H4 (cell line): Measurements from ENCODE around the gene YTHDF1. TPM values are rescaled to one million over a fixed set of nuclear protein-coding genes. Genes with fewer than 3 reads are reported as not detected.
"Not testable (repeated sequence)": the region's sequence is repeated elsewhere in the genome, so short reads cannot be mapped to it uniquely, and the experiment has no call there.

Source experiments
- DNase-seq: peaks from one replicate; pipeline ENCODE4 v3.0.0-alpha.2; 2015; ENCODE audit warnings: low spot score
- total RNA-seq: library from RNA; depleted of rRNA; stranded (reverse); fragments of >200 nt; shearing (Covaris generic); gene quantifications from 2 replicates; pipeline ENCODE4 v1.2.3, GENCODE V29; 2014

YTHDF1 gene
- total RNA-seq, 1 experiment from 2014 or later: 16.2 TPM

DNA sequence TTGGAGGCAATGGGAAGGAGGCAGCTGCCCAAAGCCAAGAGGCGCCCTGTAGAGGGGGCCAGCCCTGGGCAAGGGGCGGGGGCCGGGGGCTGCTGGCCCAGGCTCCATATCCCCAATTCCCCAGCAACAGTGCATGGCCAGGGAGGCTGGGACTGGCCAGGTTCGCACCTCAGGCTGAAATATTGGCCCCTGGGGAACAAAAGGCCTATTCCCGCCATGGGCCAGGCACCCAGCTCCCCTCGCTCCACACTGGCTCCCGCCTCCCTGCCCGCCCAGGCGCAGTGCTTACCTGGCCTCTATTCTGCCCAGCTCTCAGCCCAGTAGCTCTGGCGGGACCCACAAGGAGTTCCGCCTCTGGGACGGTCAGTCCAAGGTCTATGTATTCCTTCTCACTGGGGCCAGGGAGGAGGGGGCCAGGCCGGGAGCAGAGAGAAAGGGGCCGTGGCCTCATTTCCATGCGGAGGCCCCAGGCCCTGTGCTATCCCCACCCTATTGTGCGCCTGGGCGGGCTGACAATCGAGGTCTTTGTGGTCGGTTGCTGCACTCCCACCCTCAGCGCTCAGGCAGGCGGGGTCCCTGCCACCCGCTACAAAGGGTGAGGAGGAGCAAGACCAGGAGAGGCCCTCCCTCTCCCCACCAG, 42.3 kb downstream of the YTHDF1 start:
- no peak for DNase-seq

DNA sequence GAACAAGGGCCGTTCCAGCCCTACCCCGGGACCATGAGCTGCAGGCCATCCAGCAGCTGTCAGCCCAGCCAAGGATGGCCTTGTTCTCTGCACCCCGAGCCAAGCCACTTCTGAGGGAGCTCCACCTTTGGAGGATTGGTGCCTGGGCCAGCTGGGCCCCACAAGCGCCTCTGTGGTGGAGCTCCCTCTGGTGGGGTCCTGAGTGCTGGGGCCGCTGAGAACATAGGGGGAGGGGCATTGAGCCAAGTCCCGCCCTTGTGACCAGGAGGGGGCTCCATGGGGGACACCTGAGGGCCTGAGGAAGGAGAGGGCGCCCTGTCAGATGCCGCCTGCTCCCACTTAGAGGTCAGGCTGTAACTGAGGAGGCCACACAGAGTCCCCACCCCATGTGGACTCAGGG, 43.2 kb downstream of the YTHDF1 start:
- no peak for DNase-seq

DNA sequence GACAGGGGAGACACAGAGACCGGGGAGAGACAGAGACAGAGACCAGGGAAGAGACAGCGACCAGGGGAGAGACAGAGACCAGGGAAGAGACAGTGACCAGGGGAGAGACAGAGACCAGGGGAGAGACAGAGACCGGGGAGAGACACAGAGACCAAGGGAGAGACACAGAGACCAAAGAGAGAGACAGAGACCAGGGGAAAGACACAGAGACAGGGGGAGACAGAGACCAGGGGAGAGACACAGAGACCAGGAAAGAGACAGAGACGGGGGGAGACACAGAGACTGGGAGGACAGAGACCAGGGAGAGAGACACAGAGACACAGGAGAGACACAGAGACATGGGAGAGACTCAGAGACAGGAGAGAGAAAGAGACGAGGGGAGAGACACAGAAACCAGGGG, 43.9 kb downstream of the YTHDF1 start:
- DNase-seq: no peak

DNA sequence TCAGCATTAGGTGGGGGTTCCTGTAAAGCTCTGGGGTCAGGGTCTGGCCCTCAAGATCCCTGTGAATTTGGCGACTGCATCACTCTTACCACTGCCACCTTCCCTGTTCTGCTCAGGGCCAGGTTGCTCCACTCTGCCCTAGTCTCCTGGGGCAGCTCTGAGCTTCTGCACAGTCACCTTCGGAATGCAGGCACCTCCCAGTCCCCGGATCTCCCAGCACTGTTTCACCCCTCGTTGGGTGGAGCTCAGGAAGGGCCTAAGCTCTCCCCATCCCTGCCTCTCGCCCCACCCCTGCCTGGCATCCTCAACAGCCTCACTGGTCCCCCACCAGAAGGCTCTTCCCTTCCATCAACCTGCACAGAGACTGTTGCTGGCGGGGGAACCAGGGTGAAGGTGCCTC, 46.2 kb downstream of the YTHDF1 start:
- DNase-seq: no peak

DNA sequence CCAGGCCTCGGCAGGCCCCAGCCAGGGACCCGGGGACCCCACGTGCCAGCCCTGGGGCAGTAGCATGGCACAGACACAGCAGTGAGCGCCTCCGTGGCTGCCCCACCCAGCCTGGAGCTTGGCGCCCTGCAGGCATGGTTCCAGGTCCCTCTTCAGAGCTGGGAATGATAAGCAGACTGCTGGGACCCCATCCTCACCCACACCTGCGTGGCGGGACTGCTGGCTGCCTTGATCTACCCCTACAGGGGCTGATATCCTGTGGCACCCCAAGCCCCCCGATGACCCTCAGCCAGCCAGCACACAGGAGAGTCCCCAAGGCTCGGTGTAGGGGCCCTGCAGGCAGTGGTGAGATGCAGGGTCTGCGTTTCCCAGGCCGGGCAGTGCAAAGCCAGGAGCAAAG, 47.1 kb downstream of the YTHDF1 start:
- DNase-seq: no peak

DNA sequence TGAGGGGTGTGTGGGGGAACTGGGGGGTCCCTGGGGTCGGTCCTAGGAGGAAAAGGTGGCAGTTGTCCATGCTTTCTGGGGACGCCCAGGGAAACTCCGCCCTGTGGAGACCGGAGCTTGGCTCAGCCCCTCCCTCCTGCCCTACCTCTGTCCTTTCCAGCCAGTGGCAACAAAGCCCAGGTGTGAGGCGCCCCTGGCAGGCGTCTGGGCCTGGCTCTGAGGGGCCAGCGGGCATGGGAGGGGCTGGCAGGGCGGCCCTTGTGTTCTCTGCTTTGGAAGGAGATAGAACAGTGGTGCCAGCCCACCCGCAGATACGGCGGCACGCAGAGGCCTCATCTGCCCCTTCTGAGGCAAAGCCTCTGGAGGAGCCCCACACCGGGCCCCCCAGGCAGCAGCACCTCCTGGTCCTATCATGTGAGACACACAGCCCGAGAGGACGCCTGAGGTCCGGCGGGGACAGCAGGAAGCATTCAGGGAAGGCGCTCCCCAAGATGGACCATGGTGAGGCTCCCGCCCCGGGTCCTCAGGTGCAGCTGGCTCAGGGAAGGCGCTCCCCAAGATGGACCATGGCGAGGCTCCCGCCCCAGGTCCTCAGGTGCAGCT, 47.9 kb downstream of the YTHDF1 start:
- no peak for DNase-seq

DNA sequence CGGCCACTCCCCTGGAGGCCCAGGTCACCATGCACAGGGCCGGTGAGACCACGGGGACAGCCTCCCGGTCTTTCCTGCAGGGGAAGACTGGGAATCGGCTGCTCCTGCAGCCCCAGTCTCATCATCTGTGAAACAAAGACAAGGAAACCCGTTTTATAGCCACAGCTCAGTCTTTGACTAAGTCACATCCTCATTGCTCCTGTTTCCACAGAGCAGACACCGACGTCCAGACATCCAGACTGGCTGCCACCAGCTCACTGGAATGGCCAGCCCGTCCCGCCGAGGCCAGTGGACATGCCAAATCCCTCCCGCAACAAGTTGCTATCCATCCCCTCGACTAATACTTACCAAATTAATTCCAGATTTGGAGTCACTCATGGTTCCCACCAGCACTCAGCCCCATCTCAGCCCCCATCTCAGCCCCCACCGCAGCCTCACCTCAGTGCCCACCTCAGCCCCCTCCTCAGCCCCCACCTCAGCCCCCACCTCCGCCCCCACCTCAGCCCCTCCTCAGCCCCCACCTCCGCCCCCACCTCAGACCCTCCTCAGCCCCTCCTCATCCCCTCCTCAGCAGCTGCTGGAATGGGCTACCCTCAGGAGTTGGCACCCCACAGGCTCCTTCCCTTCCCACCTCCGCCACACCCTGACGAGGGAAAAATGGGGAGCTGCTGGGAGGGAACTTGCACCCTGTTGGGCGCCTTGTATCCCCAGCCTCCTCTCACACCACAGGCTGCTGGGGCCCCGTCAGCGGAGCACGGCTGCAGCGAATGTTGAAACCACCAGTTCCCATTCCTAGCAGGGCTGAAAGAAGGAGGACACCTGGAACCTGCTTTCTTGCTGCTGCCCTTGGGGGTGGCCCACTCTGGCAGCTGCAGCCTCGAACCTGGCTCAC, 48.7 kb downstream of the YTHDF1 start:
- no peak for DNase-seq

DNA sequence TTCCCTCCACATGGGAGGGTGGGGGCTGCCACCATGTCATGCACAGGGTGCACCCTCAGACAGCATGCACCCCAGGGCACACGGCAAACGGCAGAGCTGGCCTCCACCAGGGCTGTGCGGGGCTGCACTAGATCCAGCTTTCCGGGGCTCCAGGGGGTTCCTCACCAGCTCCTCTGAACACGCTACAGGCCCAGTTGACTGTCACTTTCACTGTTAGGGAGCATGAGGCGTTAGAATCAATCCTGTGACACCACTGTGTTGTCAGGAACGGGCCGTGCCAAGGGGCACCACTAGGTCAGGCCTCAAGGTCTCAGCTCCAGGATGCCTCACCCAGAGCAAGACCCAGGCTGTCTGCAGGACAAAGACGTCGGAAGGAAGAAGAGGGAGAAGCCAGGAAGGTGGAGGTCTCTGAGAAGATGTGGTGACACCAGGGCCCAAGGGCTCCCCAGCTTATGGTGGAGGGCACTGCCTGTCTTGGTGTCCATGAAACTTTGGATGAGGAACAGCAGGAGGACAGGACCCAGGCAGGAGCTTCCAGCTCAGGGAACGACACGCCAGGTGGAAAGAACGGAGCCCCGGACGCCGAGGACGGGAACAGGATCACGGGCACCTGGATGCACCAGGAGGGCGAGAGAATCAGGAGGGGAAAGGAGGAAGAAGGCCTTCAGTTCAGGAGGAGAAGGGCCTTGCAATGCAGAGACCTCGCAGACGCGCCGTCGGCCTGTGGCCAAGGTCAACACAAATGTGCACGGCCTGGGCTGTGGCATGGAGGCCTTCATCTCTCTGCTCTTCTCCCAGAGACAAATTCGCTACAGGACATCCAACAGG, 49.5 kb downstream of the YTHDF1 start:
- no peak for DNase-seq

DNA sequence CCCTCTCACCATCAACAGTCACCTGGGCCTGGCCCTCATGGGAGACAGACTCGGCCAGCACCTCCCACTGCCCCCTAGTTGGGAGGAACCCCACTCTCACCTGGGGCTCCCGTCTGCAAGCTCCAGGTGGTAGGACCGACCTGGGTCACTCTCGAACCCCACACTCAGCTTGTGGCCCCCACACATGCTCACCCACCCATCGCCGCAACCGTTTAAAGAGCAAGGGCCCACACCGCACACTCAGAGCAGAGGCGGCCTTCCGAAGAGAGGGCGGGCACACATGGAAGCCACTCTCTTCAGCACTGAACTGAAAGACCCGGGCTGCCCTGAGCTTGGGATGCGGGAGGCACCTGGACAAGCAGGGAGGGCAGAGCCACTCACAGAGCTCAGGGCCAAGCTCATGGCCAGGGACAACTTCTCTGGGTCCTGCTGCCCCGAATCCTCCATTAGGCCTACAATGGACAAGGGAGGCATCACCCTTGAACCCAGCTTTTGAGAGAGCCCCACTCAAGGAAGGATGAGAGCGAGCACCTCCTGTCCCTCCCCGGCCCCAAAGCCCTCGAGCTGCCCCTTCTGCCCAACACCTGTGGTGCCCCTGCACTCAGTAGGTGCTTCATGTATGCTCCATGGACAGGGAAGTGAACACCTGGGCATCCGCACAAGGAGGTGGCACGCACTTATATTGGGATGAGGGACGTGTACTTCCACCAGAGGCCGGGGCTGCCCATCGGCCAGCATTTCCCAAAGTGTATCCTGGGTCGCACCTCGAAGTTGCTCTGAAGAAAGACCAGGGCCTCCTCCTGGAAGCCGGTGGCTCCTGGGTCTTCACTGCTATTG, 50.4 kb downstream of the YTHDF1 start:
- DNase-seq: no peak

DNA sequence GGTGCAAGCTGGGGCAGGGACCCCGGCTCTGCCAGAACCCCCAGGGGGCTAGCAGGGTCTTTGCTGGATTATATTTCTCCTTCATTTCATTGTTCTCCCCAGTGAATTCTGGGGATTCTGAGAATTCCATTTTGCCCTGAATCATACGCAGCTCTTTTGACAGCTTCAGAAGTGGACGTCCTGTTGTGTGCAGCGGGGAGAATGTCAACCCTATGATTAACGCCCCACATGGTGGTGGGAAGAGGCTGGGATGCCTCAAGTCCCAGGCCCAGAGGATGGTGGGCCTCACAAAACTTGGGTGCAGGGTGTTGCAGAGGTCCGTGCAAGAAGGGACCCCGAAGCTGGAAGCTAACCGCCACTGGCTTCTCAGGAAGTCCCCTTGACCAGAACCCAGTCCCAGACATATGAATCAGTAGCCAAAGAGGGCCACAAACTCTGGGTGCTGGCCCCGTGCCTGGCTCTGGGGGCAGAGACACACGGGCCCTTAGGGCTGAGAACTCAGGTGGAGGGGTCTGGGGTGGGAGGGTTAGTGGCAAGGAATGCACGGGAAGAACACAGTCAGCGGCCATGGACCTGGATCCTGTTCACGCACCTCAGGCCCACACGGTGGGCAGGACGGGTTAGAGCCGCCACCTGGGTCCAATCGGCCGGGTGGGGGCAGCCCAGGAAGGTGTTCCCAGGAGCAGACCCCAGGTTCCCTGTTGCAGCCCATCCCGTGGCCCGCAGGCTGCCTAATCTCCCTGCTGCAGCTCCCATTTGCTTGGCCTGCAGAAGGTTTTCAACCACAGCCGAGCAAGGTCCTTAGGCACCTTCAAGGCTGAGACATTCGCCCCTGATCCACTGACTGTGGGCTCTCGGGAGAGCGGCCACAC, 51.2 kb downstream of the YTHDF1 start:
- DNase-seq: no peak

DNA sequence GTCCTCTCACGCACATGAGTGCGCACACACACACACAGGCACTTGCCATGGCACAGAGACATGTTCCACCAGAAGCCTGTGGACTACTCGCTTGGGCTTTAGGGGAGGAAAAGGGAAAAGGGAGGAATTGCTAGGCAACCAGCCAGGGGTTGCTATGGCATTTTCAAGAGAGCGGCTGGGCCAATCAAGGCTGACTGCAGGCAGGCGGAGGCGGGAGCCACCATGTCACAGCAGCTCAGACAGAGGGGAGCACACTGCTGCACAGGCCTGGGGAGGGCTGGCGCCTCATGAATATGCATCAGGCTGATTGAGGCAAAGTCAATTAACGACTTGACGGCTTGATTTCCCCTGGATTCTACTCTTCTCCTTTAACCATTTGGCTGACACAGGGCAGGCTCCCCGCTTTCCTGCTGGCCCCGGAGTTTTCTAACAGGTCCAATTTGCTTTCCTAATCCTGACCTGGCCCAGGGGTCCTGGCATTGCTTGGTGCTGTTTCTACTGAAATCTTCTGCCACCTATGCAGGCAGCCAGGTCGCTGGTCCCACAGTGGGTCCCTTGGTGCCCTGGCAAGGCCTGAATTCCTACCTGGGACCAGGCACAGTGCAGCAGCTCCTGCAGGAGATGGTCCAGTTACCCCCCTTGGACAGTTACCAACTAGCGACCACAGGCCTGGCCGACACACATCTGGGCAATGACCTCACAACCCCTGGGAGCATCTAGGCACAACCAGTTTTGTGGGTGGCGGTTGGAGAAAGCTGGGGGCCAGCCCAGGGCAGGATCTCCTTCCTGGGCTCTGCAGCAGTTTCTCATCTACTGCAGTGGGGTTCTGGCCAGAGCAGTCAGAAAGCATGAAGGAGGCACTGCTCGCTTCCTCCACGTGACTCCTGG, 52.1 kb downstream of the YTHDF1 start:
- DNase-seq: no peak

DNA sequence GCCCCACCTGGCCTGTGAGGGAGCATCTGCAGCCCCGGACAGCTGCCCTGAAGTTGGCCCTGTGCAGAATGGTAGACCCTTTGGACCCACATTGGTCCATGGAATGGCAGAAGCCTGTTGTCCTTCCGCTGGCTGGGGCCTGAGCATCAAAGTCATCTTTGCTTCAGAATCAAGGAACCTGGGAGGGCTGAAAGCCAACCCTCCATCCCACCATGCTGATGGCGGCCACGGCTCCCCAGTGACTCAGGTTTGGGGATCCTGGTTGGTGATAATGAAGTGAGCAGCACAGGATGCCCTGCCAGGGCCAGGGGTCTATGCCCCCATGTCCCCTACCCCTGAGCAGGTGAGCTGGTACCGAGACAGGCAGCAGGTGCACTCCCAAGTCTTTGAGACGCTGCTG, 52.8 kb downstream of the YTHDF1 start:
- DNase-seq: no peak

DNA sequence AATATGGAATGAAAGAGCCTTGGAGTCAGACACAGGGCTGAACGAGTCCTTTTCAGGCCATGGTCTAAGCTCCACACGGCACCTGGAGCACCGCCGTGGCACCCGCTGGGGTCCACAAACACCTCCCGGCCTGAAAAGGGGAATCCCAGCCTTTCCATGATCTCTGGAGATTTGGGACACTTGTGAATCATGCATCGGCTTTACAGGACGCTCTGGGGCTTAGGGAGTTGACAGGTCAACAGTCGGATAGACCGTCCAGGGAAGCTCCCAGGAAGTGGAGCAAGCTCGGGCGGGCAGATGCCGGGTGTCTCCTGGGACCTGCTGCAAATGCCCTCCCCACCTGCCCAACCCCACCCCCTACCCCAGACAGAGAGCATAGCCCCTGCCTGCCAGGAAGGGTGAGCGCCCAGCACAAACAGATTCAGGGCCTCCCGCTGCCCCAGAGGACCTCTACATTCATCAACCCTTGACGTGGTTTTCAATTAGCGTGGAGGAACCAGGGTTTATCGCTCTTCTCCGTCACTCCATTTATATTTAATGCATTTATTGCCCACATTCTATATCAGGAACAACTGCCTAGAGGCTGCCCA, 53.6 kb downstream of the YTHDF1 start:
- DNase-seq: no peak

DNA sequence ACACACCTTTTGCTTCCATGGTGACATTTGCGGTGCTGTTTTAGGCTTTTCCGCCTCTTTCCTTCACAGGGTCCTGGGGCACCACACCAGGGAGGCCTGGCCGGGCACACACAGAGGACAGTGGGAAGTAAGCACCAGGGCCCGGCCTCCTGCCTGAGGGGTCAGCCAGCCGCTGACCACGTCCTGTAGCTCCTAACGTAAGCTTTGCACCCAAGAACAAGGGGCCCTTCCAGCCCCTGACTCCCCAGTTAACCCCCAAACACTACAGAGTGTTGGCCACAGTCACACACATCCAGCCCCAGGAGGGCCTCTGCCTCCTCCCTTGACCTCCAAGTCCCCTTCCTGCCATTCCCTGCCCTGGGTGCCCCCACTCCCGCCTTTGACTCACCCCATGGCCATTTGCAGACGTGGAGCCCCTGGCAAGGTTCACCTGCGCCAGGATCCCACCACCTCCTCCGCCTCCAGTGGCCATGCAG, 54.7 kb downstream of the YTHDF1 start:
- no peak for DNase-seq

DNA sequence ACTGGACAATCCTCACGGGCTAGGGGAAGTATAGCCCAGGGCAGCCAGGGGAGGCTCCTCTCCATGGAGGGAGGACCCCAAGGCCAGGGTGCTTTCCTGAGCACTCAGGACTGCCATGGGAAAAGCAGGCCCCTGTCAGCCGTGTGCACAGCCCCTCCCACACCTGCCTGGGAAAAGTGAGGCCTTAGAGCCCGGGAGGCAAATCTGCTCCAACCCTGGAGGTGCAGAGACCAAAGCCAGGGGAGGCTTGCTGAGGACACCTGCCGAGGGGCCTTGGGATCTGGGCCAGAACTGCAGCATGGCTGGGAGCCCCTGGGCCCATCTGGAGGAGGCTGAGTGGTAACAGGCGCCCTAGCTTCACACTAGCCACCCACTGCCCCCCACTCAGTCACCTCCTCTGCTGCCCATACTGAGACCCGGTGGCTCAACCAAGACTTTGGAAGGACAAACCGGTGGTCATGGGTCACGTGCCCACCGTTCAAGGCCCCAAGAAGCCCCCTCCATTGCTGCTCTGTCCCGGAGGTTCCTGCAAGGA, 55.2 kb downstream of the YTHDF1 start:
- DNase-seq: no peak

DNA sequence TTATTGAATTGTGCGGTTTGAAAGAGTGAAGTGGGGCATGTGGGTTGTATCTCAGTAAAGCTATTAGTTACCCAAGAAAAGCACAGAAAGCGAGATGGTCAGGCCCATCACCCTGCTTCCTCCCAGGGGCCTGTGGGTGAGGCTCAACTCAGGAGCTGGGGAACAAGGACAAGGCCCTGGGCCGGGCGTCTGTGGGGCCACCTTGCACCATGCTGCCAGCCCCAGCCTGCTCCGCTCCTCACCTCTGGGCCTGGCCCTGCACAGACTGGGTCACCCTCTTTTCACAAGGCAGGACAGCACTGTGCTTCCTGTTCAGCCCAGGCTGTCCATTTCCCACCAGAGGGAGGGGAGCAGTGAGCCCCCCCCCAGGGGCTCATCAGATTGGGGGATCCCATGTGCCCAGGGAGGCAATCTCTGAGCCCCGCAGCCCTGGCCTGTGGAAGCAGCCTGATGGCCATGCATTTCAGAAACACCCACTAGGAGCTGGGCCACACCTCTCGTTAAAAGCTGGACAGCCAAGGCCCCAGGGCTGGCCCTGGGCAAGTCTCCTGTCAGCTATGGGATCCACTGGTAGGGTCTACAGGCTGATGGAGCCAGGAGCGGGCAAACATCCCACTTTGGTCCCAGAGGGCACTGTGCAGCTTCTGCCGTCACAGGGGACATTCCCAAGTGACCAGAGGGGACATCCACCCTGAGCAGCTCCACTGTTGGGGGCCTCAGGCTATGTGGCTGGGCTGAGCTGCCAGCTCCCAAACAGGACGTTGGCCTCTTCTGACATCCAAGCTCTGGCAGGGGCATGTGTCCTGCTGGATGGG, 55.9 kb downstream of the YTHDF1 start:
- no peak for DNase-seq

DNA sequence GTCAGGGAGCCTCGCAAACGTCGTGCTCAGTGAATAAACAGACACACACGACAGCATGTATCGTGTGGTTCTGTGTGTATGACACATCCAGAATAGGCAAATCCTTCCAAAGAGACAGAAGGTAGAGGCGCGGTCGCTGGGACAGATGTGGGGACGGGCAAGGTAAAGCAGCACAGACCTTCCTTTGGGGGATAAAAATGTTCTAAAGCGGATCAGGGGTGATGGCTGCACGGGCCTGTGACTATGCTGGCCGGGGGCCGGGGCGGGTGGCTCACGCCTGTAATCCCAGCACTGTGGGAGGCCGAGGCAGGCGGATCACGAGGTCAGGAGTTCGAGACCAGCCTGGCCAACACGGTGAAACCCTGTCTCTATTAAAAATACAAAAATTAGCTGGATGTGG, 56.7 kb downstream of the YTHDF1 start:
- DNase-seq: not testable (repeated sequence)
